Cerebellar cortex (tissue), 1 donor: ENCODE results near the gene C1orf116.

ENCODE experiments used
- DNase-seq: peaks from one replicate; pipeline ENCODE4 v3.0.0-alpha.2; 2015; ENCODE audit warnings: low spot score

Gene C1orf116

DNA sequence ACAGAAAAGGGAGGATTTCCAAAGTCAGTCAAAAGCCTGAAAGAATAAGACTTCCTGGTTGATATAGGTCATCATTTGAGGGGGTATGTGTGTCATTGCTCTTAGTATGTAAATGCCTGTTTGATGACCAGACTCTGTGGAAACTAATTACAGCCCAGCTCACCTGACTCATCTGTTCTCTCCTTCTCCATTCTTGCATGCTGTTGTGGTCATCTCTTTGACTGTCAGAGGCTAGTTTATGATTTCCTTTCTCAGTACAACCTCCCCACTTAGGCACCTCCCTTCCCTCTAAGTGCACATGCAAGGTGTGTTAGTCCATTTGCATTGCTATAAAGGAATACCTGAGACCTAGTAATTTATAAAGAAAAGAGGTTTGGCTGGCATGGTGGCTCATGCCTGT is 2.4 kb upstream of the C1orf116 start:
- DNase-seq: no peak

DNA sequence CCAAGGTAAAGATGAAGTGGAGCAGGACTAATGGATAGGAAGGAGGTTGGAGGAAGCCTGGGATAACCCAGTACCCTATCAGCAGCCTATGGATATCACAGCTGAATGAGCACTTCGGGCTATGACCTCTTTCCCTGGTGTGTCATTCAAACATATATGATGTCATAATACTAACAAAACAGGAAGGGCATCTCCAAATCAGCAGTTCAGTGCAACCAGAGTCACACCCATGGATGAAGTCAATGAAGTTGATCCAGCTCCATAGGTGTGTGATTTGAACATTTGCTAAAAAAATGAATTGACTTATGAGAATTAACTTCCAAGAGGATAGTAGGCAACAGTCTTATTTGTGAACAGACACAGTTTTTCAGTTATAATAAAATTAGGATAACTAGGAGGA is 1.7 kb upstream of the C1orf116 start:
- DNase-seq: no peak

DNA sequence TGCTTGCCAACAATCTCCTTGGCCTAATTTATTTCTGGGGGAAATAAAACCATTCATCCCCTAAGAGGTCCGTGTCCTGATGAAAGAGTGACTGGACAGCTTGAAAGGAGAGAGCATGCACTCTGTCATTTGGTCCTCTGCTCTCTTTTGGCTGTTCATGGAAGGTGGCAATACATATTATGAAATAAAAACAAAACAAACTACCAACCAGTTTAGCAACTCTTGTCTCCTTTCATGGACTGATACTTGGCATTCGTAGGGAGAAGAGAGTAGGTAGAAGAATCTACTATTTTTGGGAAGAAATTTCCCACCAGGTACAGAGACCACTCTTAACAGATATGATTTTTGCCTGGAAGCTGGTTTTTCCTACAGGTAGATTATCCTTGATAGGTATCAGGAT is 746 bp upstream of the C1orf116 start:
- DNase-seq: no peak

DNA sequence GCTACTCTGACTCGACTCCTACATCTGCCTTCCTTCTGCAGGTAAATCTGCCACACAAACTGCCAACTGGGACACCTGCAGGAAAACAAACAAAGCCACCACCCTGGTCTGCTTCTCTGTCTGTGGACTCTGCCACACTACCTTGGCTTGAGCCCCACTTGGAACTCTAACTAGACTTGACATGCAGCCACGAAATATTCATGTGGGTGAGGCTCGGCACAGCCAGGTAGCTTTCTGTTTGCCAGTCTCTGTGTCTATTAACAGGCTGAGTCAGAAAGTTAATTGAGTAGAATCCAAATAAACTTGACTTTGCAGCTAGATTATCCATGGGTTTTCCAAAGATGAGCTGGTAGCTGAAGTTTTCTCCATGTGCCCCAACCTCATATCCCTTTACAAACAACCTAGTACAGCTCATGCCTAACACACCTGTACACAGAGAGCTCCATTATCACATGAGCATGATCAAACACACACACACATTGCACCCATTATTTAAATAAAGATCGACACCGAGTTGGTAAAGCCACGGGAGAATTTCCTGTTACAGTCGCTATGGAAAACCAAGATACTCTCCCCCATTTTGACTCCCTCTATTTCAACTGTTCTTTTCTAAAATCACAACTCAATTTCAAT is 808 bp downstream of the C1orf116 start:
- no peak for DNase-seq

DNA sequence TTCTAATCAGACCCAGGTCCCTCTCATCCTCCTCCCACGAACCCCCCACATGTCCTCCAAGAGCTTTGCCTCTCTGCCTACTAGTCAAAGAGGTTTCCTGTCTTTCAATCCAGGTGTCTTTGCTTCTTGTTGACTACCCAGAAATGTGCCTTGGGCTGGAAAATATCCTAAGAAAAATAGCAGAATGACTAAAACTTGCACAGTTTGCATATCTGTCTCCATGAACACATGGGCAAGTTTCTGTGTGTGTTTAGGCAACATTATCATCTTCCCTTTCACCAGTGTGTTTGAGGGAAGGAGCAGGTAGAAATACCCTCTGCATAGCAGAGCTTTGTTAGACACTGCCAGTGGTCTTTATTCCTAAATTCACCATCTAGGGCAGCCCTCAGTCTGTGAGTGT is 1.5 kb downstream of the C1orf116 start:
- DNase-seq: no peak

DNA sequence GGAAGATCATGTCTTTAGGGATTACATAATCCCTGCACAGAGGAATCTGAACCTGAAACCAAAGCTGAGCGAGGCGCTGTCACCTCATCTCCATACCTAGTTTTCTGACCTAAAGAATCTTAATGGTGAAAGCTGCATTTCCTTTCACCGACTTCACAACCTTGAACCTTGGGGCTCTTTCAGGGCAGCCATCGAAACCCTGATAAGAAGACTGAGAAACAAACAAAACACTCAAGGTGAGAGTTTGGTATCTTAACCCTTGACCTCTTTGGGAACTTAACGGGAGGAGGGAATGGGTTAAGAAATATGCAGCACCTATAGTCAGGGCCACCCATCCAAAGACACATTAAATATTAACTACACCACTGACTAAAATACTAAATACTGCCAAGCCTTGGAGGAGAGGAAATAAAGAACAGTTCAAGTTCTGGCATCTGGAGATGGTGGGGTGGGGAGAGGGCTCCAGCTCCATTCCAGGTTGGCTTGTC is 2.0 kb downstream of the C1orf116 start:
- no peak for DNase-seq

DNA sequence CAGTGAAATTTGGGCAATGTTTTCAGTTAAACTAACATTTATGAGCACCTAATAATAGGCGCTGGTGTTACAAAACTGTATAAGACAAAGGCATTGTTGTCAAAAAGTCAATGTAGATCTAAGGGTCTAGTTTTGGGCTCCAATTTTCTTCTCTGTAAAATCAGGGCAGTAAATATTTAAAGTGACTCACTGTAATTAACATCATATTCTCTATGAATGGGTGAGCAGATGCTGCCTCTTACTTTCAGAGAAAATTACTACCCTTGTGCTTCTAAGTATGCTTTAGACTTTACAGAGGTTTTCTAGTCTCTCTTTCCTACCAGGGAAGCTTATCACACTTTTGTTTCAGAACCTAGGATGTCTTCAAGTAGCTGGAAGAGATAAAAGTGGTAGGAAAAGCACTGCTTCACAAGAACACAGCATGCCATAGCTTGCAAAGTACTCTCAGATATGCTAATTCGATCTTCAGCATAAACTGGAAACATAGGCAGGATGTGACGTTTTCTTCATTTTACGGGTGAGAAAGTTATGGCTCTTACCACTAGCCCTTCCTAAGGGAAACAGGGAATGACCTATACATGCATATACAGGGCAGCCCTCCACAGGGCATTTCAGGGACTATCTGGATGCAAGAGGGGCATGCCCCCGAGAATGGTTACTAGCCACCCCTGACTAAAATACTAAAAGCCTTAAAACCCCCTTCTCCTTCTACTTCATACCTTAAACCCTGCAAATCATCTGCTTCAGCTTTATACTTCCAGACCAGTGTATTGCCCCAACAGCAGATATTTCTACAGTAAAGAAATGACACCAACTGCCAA is 2.6 kb downstream of the C1orf116 start:
- DNase-seq: no peak

DNA sequence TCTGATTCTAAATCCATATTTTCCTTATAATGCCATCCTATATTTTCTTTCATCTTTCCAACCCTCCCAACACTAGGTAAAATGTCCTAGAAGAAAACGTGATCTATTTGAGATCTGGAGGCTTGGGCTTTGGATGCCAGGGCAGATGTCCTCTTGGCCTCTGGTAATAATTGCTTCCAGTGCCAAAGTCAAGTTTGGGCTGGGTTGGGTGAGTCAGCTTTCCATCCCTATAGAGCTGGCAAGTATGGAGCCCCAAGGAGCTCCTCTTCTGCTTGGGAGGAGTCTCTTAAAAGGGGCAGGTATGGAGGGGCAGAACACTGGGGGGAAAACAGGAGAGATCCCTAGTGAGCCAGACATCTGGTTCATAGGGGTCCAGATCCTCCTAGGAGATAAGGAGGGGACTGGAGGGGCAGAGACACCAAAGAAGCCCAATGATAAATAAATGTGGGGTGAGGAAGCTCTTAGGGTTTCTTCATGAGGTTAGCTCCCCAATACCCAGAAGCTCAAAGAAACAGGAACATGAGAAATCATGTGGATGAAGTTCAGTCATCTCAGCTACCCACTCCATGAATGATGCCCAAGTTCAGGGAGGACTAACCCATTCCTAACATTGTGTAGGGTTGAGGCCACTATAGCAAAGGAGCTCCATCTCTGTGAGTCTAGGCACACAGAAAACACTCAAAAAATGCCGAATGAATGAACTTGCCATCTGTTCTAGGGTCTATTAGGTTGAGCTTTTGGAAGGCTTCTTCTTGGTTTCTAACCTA is 3.5 kb downstream of the C1orf116 start:
- DNase-seq: no peak

DNA sequence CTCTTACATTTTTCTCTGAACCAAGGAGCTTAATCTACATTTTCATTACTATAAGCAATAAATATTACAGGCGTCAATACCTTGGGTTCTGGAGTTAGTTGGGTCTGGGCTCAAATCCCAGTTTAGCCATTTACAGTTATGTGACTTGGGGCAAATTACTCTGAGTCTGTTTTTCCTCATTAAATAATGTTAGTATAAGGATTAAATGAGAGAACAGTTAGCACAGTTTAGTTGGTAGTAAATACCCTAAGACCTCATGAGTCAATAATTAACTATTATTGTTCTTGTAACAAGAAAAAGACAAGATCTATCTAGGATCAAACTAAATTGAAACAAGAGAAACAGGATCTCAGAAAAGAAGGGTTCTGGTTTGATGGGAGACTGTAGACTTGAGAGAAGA is 4.6 kb downstream of the C1orf116 start:
- DNase-seq: no peak

DNA sequence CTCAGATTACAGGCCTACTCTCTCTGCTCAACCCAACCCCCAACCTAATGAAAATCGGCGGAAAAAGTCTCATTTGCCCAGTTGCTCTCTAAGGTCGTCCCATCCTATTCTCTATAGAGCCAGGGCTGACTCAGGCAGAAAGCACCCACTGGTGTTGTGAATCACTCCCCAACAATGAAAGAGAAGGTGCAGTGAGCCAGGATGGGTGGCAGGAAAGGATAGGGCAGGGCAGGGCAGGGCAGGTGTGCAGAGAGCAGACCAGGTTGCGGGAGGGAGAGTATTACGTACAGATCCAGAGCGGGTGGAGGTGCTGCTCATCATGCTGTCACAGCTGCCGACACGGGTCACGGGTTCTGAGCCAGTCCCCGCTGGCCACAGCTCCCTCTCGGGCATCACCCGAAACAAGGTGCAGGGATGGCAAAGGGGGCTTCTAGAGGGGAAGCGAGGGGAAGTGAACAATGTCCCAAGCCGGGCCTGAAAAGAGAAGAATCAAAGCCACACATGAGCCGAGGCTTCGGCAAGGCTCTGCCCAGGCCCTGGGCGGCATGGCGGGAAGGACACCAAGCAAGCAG is 5.3 kb downstream of the C1orf116 start:
- no peak for DNase-seq

DNA sequence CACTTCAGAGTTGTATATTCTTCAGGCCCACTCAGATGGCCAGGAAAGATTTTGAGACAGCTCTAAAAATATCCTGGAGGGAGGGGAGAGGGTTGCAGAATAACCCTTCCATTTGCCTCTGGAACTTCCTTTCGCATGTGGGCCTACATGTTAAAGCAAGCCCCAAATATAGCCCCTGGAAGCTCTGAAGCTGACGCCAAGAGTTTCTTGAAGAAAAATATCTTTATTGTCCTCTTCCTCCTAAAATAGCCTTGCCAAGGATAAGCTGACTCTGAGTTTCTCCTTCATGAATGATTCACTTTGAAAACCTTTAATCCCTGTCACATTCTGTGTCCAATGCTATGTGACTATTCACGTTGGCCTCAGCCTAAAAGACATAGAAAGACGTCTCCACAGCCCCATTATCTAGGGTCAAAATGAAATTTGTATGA is 6.4 kb downstream of the C1orf116 start:
- DNase-seq: no peak

DNA sequence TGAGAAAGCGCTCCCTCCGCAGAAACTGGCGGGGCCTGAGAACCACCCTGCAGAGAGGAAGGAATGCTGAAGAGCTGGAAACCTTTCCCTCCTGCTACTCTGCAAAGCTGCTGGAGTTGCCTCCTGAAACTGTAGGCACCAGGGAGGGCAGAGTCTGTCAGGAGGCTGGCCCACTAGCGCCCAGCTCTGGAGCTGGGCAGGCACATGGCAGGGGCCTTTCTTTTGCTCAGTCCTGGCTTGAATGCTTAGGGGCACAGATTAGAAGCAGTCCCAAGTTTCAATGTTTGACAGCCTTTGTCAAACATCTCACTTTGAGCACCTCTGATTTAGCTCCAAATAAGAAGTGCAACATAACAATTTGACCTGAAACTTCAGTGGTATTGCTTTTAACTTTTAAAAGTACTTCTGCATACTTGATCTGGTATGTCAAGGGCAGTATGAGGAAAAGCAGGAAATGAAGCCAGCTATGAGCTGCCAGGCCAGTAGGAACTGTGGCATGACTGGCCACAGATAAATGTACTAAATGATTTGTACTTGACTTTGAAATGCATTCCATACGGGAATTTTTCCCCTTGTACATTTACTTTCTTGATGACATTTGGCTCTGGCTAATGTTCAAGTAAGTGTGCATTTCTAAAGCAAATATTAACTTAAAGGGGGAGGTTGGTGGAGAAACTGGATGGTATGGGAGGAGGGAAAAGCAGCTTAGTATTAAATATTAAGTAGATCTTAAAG is 7.2 kb downstream of the C1orf116 start:
- no peak for DNase-seq

DNA sequence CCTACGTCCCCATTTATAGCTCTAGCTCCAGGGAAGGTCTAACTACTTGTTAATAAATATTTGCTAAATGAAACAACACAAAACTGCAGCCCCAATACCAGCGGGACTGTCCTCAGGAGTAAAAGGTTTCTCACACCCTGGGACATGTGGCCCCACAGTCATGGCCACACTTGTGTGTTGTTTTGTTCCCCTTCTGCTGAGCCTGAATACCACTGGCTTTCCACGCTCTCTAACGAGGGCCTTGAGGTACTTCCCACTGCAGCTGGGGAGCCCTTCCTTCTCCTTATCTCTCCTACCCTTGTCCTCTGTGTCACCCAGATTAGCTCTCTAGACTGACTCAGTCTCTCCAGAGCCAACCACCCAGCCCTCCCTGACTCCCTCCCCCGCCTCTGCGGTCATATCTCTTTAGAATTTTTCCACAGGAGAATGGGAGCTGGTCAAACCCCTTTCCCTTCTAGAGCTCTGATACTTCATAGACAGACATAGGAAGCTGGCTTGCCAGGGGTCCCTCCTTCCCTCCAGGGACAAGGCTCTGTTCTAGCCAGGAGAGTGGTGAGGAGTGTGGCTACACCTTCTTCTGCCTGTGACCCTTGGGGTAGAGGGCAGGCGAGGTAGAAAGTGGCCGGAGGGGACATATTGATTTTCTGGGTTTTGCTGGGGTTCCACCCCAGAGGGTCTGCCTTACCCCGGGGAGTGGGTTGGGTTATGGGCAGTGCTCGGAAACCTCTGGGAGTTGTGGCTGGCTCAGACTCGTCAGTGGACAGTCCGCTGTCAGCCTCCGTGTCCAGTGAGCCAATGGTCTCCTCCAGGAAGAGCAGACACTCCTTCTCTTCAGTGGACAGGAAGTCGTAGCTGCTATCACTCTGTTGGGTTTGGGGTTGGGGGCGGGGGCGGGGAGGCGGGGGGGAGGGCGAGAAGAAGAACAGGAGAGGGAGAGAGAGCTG is 8.1 kb downstream of the C1orf116 start:
- no peak for DNase-seq

DNA sequence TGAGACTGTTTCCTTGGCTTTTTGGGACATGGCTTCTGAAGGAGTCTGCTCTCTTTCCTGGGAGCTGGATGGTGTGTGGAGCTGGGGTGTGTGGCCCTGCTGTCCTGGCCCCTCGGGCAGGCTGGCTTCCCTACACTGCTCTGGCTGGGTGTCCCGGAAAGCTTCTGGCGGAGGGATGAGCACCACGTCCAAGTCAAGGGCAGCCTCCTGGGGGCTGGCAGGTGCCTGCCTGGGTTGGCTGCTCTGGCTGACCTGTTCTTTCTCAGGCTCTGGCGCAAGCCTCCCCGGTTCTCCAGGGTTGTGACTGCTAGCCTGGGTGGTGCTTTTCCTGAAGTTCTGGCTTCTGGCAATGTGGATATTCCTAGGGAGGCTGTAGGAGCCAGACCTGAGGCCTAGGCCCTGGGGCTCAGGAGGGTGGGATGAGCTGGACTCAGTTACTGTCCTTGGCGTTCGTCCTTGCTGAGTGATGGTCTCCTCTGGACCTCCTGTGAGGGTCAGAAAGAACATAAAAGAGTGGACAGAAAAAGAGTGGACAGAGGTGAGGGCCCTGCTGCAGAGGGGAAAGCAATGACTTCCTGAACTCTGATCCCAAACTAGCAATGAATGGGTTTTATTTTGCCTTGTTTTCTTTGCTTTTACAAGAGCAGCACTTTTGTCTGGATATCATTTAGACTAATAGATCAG is 9.4 kb downstream of the C1orf116 start:
- no peak for DNase-seq

DNA sequence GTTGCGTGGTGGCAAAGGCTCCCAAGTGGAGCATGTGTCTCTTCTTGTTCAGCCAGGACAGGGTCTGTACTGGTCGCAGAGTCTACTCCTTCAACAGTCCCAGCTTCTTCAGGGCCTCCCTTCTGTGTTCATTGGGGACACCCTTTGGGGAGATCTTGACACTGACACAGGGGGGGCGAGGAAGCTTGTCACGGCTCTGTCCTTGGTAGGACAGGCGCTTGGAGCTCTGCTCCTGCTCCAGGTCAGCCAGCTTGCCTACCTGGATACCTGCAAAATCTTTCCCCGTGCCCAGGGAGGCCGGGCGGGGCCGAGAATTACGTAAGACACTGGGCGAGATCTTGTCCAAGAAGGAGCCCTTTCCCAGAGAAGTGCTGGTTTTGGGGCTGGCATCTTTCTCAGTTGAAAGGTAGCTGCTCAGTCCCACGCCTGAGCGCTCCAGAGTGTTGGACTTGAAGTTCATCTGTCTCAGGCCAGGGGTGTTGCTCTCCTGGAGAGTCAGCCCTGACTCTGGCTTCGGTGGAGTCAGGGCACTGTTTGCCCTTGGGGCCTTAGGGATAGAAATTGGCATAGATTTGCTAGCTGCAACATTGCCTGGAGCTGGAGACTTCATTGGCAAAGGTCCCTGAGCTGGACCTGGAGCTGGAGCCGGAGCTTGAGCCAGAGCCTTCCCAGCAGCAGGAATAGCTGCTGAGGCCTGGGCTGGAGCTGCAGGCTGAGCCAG is 10.5 kb downstream of the C1orf116 start:
- no peak for DNase-seq

DNA sequence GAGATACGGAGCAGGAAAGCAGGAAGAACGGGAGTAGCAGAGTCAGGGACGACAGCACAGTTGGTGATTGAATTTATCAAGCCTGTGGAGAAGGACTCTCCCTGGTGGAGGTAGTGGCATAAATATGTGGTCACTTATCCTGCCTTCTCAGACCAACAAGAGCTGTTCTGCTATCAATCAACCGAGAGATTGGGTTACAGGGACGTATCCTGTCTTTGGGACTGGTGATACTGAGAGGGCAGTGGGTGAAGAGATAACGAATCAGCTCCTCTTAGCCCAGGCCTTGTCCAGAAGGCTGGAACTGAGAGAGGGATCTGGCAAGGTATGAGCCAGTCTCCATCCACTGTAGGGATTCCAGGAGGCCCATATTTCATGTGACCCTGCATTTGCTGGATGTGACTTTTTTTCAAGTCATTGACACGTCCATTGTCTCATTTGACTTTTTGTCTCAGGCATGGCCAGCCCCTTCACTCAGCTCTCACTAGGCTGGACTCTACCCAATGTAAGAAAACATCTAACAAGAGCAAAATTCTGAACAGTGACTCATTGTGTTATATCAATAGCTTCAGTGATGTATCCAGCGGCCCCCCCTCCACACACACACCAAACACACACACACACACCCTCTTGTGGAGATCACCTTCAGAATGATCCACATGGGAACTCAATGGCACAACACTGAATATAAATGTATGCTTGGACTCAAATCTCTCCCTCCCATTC is 11.3 kb downstream of the C1orf116 start:
- DNase-seq: no peak

DNA sequence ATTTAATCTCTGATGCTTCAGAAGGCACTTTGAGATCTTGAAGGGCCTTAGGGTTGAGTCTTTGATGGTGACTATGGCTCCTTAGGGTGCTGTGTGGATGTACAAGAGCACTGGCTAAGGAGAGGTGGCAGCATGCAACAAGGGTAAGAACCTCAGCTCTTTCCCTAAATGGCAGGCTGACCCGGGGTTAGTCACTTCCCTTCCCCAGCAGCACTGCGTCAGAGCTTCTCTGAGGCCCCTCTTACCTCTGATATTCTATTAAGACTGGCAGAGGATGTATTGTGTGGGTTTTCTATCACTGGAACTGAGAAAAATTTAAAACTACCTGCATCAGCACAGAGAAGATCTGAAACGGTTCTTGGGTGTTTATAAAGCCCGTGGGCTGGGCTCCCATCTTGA is 11.8 kb downstream of the C1orf116 start:
- DNase-seq: no peak

DNA sequence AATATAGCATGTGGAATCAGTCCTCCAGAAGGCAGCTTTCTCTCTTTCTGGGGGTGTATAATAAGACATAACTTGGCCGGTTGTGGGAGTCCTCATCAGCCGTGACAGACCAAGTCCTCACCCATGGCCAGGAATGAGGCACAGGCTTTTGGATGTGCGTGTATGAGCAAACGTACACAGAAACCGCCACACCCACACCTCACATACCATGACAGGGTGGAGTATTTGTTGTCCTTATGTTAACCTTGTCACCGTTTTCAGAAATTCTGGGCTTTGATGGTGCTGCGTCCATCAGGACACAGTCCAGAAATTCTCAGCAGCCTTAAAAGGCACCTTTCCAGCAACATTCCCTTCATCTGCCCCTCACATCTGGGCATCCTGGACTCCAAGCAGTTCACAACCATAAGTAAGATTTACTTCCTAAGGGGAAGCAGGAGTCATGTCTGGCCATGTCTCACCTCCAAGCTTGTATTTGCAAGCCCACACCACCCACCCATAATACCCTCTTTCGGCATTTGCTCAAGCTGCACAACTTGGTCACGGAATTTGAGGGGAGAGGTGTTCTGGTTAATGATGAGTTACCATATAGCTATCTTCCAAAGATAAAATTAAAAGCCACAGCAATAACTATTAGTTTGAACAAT is 12.4 kb downstream of the C1orf116 start:
- no peak for DNase-seq
